Skeletal muscle satellite cell (primary cell): ENCODE data around the gene NKIRAS2. TPM values are rescaled to one million over a fixed set of nuclear protein-coding genes. Genes with fewer than 3 reads are reported as not detected.

Experiments
- H3K27me3 ChIP-seq: 2 replicates; pipeline ENCODE4 v1.7.0; 2013; ENCODE audit warnings: low read length; ENCODE audit not compliant: control insufficient read depth, insufficient read depth
- H3K36me3 ChIP-seq: 2 replicates; pipeline ENCODE4 v1.7.0; 2013; ENCODE audit warnings: mild to moderate bottlenecking, control low read depth, low read length; ENCODE audit not compliant: insufficient read depth
- H3K4me1 ChIP-seq: 2 replicates; pipeline ENCODE4 v1.7.0; 2013; ENCODE audit warnings: low read length; ENCODE audit not compliant: control insufficient read depth, insufficient read depth
- H3K4me2 ChIP-seq: 2 replicates; pipeline ENCODE4 v1.7.0; 2013; ENCODE audit warnings: mild to moderate bottlenecking, low read length
- H3K4me3 ChIP-seq: 2 replicates; pipeline ENCODE4 v1.7.0; 2013; ENCODE audit warnings: low read length
- H3K9ac ChIP-seq: 2 replicates; pipeline ENCODE4 v1.7.0; 2013; ENCODE audit warnings: mild to moderate bottlenecking, low read depth, low read length, moderate library complexity
- H3K9me3 ChIP-seq: replicated peaks from 2 replicates; pipeline ENCODE4 v1.7.0; 2013; ENCODE audit warnings: mild to moderate bottlenecking, control low read depth, low read length
- total RNA-seq: library from RNA; depleted of rRNA; stranded (reverse); fragments of >200 nt; gene quantifications from 2 replicates; pipeline ENCODE4 v1.2.3, GENCODE V29; 2012; rRNA removed

NKIRAS2 gene
- total RNA-seq = 21.5 and 27.5 TPM in 2 replicates

DNA sequence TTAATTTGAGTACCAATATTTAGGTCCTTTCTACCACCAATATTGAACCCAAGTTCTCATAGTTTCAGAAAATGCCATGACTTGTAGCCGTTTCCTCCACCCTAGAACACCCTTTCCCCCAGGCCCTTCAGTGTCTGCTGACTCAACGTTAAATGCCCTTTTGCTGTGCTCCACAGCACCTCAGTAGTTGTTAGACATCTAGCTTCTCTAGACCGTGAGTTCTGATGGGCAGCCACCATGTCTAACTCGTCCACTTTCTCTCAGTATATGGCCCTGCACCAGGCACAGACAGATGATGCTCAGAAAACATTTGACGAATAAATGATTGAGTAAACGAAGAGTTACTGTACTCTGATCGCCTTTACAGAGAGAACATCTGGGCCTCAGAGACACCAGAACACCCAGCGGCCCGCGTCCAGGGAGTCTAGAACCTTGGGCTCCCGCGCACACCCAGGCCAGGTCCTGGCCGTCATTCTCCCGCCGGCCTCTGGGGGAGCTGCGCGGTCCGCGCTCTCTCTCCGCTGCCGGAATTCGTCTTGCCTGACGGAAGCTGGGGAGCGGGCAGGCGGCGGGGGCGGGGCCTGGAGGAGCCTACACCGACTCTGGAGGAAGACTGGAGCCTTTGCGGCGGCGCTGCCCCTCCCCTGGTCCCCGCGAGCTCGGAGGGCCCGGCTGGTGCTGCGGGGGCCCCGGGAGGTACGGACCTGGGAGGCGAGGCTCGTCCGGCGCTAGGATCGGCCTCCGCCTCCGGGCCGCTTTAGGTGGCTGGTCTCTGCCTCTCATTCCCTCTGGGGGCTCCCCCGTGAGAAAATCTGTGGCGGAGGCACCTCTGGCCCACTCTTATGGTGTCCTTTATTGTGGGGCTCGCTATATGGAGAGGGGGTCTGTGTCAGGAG, at the start of gene NKIRAS2:
Gene NKIRAS2, plus strand, starts transcription at position 582 of the 896 bp plus-strand sequence. CDS start 1,488 bp downstream, outside the sequence.
- Histone ChIP-seq H3K9ac (peak within 1 kb of the TSS; percentile 98), H3K9me3 (no peaks in the 10 kb centered on the region), H3K4me3 (peak within 1 kb of the TSS; percentile 87), H3K36me3 (peaks cover 25% of the 10 kb centered on the region), H3K4me2 (peak within 1 kb of the TSS; percentile 76), H3K4me1 (peaks cover 33% of the 10 kb centered on the region), H3K27me3 (no peaks in the 10 kb centered on the region)

DNA sequence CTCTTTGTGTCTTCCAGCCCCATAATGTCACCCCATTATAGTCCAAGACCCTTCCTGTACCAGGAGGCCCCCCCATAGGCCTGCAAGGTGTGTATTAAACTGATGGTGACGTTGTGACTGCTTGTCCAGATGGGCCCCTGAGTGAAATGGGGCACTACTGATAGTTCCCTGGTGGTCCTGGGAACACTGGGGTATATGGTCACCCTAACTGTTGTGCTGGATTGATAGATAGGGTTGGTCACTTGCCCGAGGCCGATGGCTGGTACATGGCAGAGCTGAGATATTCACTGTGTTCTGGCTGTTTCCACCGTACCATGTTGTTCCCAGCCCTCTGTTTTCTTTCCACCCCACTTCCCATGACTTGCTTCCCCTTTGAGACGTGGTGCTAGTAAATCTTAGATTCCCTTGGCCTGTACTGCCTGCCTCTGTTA, 49.0 kb upstream of the NKIRAS2 start:
- Histone ChIP-seq H3K4me3 (no peak overlapping the region), H3K9me3 (no peaks in the 10 kb centered on the region), H3K36me3 (peaks cover 66% of the 10 kb centered on the region), H3K27me3 (no peaks in the 10 kb centered on the region), H3K4me2 (no peak overlapping the region), H3K4me1 (peaks cover 40% of the 10 kb centered on the region), H3K9ac (no peak overlapping the region)

DNA sequence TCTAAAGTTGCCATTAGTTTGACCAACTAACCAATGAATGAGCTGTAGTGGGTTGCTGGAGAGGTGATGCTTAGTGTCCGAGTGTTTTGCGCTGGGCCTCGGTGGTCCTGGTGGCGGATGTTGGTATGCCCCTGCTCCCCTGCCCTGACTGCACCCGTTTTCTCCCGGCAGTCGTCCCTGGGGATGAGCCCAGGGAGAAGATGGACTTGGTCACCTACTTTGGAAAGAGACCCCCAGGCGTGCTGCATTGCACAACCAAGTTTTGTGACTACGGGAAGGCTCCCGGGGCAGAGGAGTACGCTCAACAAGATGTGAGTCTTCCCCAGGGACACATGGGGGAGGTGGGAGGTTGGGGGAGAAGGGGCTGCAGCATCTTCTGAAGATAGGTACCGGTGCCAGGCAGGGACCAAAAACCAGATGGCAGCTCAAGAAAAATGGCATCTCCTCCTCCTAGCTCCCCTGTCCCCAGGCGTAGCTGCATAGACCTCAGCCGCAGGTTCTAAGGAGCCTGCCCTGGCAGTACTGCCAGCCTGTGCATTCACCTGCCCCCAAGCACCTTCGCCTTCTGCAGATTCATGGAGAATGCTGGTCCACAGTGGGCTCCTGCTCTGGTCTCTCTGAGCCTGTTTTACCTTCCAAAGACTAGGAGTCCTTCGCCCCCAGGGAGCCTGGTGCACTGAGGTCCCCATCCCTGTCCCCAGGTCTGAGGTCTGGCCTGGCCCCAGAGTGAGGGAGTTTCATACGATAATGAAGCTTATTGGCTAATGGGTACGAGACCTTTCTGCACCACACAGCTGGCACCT, 48.0 kb upstream of the NKIRAS2 start:
- H3K36me3 ChIP-seq = peaks cover 76% of the 10 kb centered on the region
- H3K4me1 ChIP-seq = peaks cover 43% of the 10 kb centered on the region
- H3K4me3 ChIP-seq = no peak overlapping the region
- no peaks in the 10 kb centered on the region for H3K27me3 ChIP-seq
- H3K4me2 ChIP-seq = no peak overlapping the region
- H3K9me3 ChIP-seq = no peaks in the 10 kb centered on the region
- H3K9ac ChIP-seq = no peak overlapping the region

DNA sequence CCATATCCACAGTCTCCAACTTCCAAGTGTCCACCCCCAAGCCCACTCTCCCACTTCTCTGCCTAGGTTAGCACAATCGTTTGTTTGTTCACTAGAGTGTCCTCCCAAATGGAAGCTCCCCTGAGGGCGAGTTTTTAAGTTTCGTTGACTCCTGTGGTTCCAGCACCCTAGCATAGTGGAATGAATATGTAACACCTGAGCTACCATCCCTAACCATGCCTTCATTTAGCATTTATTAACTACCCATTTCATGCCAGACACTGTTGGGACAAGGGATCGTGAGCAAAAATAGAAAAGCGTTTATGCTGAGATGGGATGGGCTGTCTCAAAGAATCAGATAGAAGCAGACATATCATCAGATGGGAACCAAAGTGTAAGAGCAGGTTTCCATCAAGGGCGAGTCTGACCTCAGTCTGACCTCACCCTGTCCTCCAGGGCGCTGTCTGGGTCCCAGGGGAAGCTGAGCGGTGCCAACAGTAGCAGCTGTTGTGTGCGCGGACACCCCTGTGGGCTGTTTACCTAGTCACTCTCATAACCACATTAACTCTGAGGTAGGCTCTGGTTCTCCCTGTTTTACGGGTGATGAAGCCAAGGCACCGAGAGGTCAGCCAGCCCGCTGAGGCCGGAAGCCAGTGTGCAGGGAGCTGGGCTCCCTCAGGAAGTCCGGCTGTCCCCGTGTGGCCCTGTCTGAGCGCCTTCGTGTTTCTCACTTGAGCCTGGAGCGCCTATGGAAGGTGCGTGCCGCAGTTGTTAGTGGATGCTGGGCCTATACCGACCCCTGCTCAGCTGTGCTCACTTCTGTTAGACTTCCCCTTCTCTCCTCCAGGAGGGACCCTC, 47.1 kb upstream of the NKIRAS2 start:
- H3K4me1 ChIP-seq = peaks cover 40% of the 10 kb centered on the region
- H3K4me3 ChIP-seq = no peak overlapping the region
- H3K36me3 ChIP-seq = peaks cover 82% of the 10 kb centered on the region

DNA sequence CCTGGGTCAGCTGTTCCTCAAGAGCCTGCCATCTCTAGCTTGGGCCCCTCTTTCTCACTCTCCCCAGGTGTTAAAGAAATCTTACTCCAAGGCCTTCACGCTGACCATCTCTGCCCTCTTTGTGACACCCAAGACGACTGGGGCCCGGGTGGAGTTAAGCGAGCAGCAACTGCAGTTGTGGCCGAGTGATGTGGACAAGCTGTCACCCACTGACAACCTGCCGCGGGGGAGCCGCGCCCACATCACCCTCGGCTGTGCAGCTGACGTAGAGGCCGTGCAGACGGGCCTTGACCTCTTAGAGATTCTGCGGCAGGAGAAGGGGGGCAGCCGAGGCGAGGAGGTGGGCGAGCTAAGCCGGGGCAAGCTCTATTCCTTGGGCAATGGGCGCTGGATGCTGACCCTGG, 46.5 kb upstream of the NKIRAS2 start:
- Histone ChIP-seq H3K27me3 (no peaks in the 10 kb centered on the region), H3K36me3 (peaks cover 81% of the 10 kb centered on the region), H3K9ac (peak overlapping the region; percentile 19), H3K9me3 (no peaks in the 10 kb centered on the region), H3K4me2 (no peak overlapping the region), H3K4me1 (peaks cover 34% of the 10 kb centered on the region), H3K4me3 (no peak overlapping the region)

More for the DNA sequence above, 47.1 kb upstream of the NKIRAS2 start:
- H3K4me2 ChIP-seq = no peak overlapping the region
- no peaks in the 10 kb centered on the region for H3K27me3 ChIP-seq
- H3K9ac ChIP-seq = peak overlapping the region; percentile 19
- no peaks in the 10 kb centered on the region for H3K9me3 ChIP-seq

DNA sequence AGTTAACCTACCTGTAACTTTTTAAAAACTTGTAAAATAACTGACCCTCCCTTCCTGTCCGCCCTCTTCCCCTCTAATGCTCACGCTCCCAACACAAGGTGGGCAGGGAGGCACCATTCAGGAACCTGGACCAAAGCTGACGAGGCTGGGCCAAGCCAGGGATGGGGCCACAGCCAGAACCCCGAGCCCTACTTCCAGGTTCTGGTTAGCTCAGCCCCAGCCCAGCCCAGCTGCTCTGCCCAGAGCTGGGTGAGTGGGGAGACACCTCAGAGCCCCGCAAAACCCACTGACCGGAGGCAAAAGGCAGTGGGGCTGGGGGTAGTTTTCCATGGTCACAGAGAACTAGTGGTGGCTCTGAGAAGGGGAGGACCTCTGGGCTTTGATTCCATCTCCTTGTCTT, 45.9 kb upstream of the NKIRAS2 start:
- Histone ChIP-seq H3K36me3 (peaks cover 78% of the 10 kb centered on the region), H3K4me3 (no peak overlapping the region), H3K4me1 (peaks cover 29% of the 10 kb centered on the region), H3K9me3 (no peaks in the 10 kb centered on the region), H3K9ac (no peak overlapping the region), H3K27me3 (no peaks in the 10 kb centered on the region), H3K4me2 (no peak overlapping the region)

DNA sequence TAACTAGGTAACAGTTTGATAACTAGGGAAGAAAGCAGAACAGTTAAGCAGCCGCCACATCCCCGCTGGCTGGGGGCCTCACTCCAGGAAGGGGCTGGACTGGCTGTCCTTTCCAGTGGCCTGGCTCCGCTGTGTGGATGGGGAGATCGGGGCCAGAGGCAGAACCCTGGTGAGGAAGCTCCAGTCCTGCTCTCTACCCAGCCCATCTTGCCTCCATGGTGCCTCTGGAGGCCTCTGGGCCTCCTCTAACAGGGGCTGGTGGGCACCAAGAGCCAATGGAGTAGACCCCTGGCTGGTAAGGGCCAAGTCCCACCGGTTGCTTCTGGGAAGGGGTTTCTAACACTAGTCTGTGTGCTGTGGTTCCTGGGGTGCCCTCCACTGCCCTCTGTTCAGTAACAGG, 45.2 kb upstream of the NKIRAS2 start:
- Histone ChIP-seq H3K36me3 (peaks cover 76% of the 10 kb centered on the region), H3K4me3 (no peak overlapping the region), H3K4me2 (no peak overlapping the region), H3K27me3 (no peaks in the 10 kb centered on the region), H3K9ac (no peak overlapping the region), H3K9me3 (no peaks in the 10 kb centered on the region), H3K4me1 (peaks cover 29% of the 10 kb centered on the region)

DNA sequence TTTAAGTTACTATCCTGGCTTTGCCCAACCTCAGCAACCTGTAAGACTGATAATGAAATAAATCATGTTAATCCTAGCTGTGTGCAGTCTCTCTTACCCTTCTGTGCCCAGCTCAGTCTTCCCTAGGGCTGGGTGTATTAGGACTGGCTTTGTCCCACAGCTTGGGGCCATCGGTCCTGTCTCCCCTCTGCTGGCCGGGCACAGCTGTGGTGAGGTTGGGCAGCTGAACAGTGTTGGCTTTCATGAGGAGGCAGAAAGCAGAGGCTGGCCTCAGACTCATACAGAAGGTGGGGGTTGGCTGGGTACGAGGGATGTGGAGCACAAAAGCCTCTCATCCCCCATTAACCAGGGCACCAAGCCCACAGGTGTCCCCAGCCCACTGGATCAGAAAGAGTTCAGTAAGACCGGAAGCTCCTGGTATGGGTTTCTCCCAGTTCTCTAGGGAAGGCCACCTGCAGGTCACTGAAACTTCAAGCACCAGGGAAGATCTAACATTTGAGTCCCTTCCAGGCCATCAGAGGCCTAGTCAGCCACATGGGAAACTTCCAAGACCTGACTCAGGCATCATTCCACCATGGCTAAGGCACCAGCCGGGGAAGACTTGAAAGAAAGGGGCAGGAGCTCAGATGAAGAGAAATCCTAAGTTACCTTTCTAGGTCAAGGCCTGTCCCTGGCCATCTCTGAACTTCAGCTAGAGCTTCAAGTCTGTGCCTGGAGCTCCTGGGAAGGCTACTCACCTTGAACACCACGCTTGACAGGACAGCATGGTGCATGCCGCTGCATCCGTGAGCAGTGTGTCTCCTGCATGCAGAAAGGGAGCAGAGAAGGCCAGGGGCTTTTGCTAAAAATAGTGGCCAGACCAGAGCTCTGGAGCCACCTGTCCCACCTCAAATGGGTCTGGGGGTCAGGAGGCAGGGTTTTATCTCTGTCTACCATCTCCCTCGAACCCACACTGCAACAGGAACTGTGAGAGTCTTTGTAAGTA, 44.5 kb upstream of the NKIRAS2 start:
- Histone ChIP-seq H3K9me3 (no peaks in the 10 kb centered on the region), H3K36me3 (peaks cover 81% of the 10 kb centered on the region), H3K4me1 (peaks cover 29% of the 10 kb centered on the region), H3K4me2 (no peak overlapping the region), H3K4me3 (no peak overlapping the region), H3K27me3 (no peaks in the 10 kb centered on the region), H3K9ac (no peak overlapping the region)

DNA sequence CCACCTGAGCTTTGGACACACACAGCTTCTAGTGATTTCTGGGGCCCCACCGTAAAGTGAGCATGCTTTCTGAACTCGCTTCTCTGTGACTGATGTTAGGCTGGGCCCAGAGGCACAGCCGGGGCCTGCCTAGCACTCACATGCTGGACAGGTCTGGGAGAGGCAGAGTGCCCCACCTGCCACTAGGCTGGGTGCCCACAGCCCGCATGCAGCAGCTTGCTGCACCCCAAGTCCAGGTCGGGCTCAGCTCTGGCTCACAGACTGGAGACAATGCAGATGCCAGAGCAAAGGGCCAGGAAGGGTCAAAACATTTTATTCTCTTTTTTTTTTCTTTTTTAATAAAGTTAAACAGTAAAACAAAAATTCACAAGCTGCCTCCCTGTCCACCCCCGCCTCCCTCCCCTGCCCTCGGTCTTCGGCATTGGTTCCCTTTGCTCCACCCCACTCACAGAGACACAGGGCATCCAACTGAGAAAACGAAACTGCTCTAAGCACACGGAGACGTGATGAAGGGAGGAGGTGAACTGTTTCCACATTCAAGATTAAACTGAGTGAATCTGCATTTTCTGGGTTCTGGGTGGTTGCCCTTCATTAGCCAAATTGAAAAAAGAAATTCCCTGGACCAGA, 43.6 kb upstream of the NKIRAS2 start:
- peaks cover 29% of the 10 kb centered on the region for H3K4me1 ChIP-seq
- H3K9ac ChIP-seq = peak overlapping the region; percentile 36
- H3K9me3 ChIP-seq = no peaks in the 10 kb centered on the region
- no peak overlapping the region for H3K4me3 ChIP-seq
- H3K36me3 ChIP-seq = peaks cover 84% of the 10 kb centered on the region
- H3K4me2 ChIP-seq = peak overlapping the region; percentile 30
- no peaks in the 10 kb centered on the region for H3K27me3 ChIP-seq

DNA sequence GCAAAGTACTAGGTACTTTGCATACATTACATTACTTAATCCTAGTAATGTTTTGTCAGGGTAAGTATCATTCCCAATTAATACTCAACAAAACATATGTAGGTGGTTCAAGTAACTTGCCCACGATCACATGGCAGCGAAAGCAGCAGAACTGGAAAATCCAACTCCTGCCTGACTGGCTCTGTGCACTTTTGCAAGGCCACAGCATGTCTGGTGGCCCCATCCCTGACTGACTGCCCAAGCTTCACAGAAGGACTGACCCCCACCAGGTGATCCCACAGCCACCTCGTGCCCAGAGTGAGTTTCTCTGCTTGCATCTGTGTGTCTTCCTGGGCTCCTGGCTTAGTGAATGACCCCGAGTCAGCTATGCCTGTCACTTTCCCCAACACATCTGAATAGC, 41.9 kb upstream of the NKIRAS2 start:
- no peak overlapping the region for H3K4me2 ChIP-seq
- H3K27me3 ChIP-seq = no peaks in the 10 kb centered on the region
- no peak overlapping the region for H3K4me3 ChIP-seq
- H3K4me1 ChIP-seq = peaks cover 25% of the 10 kb centered on the region
- H3K9ac ChIP-seq = no peak overlapping the region
- H3K9me3 ChIP-seq = no peaks in the 10 kb centered on the region
- H3K36me3 ChIP-seq = peaks cover 83% of the 10 kb centered on the region
